NOMO-1 treated with dmso at 0.1 percent for 144 hours (cell line): ENCODE data around the gene SUMF1.

Experiments
- DNase-seq: peaks from one replicate; lab custom pipeline; 2025; ENCODE audit not compliant: unreplicated experiment; lab: John Stamatoyannopoulos, UW

SUMF1 gene

DNA sequence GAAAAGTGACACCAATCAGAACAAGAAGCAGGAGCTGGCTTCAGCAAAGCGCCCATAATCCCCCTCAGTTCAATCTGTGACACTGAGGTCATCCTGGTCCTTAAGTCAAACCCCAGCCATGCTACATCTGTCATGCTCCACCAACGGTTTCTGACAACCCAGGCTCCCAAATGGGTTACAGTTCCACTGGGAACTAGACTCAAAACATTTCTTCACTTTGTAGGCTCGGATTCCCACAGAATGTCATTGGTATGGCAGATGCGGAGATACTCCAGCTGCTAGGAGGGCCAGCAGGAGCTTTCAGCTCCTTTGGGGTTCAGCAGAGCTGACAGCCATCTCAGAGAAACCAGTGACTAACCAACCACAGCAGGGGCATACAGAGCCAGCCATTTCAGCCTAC, 48.9 kb downstream of the SUMF1 start:
- DNase-seq = no peak

DNA sequence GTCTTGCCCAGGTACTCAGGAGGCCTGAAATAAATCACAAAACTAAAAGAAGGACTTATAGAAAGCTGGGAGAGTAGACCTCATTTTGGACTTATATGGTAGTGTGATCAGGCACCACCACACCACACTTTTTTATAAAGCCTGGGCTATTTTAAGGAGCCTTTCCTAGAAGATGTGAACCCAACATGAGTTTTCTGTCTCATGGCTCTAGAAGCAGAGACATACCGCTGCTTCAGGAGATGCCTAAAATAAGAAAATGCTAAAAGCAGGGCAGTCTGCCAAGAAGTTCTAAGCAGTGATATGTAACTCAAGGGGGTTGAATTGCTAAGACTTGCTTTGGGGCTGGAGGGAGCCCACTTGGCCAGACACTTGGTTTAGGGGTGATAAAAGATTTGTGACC, 49.6 kb downstream of the SUMF1 start:
- no peak for DNase-seq

DNA sequence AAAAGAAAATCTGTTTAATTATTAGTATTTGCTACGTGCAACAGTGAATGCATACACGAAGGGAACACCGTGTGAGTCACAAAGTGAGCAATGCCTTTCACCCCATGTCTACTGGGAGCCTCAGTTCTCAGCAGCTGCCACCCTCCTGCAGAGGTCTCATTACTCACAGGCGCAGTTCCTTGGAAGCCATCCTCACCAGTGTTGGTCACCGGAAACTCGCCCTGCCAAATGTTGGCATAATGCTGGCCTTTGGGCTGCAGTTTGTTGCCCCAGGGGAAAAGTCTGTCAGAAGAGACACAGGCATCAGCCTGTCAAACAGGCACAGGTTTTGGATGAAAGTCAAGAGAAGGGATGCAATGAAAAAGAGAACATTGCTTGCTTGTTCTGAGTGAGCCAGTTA, 50.1 kb downstream of the SUMF1 start:
- no peak for DNase-seq

DNA sequence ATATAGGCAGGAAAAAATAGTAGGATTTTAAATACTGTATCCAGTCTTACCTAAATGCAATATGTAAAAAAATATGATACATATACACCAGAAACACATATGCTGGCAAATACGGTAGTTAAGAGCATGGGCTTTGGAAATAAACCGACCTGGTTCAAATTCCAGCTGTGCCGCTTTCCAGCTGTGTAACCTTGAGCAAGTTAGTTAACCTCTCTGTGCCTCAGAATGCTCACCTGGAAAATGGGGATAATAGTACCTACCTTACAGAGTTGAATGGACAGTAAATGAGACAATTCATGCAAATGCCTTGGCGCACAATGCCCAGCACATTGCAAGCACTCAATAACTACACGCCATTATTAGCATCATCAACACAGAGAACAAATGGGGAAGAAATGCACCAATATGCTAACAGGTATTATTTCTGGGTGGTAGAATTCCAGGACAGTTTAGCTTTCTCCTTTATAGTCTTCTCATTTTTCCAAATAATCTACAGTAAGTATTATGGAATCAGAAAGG, 50.6 kb downstream of the SUMF1 start:
- DNase-seq = no peak

DNA sequence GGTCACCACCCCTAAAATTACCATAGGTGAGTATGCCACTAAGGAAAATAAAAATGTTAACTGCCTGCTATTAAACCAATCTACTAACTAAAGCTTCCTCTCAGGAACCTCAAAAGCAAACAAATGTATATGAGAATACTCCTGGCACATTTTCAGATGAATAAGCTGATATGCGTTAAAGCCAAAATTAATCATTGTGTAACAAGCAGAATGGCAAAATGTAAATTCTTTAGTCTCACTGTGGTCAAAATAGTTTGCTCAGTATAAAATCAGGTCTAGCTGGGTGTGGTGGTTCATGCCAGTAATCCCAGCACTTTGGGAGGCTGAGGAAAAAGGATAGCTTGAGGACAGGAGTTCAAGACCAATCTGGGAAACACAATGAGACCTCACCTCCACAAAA, 53.6 kb downstream of the SUMF1 start:
- no peak for DNase-seq

DNA sequence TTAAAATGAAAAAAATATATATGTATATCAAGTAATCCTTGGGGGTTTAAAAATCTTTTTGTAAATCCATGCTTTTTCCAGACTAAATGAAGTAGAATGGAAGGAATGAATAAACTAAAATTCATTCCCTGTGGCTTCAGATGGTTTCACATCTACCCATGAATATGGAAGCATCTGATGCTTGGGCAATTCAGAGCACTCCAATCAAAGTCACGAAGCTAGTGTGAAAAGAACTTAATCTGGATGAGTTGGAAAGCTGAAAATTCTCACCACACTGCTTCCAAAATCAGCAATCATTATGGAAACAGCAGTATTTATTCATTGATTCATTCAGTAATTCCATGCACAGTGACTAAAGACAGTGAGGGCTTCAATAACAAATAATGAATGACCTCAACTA, 55.2 kb downstream of the SUMF1 start:
- no peak for DNase-seq

DNA sequence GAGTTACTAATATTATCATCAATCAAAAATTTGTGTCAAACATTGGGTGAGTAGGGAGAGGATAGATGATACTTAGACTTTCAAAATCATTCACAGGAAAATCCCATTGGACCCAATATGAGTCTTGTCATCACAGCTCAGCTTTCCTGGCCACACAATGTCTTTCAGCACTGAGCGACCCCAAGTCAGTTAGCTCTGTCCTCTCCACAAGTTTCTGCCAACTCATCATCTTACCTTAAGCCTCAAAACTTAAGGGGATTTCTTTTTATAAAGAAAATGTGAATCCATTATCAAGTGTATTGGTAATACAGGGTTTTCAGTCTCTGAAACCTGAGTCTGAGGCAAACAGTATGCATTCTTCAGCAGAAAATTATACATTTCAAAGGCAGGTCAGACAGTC, 55.8 kb downstream of the SUMF1 start:
- no peak for DNase-seq

DNA sequence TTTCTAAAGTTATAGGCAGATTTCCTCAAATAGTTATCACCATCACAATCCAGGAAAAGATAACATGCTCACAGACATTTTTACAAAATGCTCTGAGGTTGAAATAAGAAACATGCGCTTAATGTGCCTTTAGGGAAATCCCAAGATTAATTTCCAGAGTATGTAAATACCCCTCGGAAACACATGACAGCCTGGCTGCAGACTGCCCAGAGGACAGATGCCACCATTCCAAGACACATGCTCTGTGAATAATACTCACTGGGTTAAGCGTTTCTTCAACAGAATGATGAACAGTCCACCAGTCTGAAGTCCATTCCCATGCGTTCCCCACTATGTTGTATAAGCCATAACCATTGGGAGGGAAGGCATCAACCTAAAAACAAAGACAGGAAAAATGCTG, 56.5 kb downstream of the SUMF1 start:
- no peak for DNase-seq

DNA sequence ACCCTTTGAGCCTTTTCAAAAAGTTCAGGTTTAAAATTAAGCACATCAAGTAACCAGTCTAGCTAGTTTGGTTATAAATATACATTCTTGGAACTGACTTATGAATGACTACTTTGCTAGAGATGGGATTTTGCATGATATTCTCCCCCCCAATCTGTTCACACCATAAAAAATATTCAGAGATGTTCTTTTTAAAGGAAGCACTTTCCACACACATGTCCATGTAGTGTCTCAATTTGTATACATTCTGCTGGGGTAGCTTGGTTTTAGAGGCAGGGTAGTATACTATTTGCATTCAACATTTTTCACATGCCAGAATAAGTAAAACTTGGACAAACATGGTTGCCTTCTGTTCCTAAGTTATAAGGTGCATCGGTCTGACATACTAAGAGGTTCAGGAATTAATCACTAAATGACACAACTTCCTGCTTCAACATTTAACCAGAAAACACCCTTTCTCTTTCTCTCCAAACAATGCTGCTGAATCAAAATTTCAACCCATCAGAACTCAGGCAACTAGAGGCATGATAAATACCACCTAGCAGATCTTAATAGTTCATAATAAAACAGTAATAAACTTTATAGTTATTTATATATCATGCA, 57.0 kb downstream of the SUMF1 start:
- no peak for DNase-seq

DNA sequence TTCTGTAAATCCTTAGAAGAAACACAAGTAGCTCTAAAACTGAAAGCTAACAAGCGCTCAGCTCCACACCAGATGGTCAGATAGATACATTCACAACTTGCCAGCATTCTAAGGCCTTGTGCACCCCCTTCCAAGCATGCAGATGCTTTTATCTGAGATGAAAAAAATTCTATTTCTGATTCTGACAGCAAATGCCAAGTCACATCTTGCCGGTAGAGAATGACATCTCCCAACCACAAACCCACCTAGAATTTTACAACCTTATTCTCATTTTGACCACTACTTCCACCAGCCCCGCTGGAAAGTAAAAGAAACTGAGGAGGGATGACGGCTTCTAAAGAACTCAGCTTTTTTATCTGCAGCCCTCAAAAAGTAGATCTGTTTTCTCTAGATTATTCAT, 57.7 kb downstream of the SUMF1 start:
- DNase-seq = no peak

DNA sequence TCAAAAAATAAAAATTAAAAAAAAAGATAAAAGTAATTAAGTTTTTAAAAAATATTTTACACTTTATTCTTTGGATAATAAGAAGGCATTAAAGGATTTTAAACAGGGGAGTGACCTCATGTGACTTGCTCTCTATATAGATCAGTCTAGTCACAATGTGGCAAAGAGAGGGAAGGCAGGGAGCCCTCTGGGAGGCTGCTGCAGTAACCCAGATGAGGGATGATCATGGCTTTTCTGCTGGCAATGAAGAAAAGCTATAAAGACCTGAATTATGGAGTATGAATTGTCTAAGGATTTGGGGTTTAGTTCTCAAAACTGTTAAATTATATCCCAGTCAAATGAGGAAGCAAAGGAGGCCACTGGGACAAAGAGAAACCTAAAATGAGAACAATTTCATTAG, 58.1 kb downstream of the SUMF1 start:
- no peak for DNase-seq

DNA sequence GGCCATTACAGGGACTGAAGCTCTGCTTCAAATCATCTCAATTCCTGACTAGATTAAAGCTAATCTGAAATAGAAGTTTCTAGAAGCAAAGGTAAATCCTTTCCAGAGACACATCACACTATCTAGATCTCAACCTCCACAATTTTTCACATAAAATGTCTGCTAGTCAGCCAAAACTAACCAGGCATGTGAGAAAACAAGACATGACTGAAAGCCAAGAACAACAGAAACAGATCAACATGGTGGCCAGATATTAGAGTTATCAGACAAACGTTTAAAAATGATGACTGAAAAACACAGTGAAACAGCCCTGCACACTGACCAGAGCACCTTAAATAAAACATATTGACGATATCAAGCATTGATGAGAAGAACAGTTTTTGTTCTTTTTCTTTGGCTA, 59.1 kb downstream of the SUMF1 start:
- DNase-seq = no peak

DNA sequence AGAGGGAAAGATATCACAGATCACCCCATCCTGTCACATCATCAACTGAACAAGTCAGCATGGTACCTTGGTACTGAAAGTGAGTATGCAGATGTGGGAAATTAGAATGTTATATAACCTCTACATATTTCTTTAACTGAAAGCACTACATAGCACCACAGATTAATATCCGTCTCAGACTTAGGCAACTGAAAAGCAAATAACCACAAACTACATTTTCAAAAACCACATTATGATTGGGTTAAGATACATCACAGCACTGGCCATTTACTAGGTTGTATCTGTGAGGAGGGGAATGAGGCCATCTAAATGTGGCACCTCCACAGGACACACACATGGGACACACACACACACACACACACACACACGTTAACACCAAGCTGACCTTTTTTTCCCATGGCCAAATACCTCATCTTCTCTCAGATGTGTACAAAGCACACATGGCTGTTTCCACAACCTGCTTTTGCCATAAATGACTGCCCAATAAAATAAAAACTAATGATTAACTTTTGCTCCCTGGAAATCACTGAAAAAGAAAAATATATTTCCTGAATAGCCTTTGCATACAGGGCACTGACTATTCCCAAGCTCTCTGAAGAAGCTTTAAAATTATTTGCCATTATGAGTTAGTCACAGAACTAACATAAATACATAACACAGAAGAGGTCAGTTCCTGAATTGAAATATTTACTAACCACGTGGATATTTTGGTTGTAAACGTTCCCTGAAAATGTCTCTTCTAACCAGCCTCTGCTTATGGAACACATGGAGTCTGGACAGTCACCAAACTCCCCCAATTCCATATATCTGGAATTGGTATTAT, 60.1 kb downstream of the SUMF1 start:
- no peak for DNase-seq

DNA sequence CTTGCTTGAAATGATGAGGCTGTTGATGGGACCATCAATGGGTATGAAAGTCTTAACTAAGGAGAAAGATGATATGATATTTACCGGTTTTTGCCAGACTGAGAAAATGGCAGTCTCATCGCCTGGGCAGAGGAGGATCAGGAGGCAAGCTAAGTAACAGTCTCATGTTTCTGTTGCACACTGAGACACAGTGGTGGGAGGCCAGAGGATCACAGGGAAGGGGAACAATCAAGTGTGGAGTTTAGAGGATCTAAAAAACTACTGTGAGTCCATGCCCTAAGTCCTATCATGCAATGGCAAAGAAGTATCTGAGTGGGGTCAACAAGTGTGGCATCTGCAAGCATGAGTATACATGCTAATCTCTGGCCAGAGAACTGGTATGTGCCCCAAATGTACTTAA, 62.2 kb downstream of the SUMF1 start:
- no peak for DNase-seq

DNA sequence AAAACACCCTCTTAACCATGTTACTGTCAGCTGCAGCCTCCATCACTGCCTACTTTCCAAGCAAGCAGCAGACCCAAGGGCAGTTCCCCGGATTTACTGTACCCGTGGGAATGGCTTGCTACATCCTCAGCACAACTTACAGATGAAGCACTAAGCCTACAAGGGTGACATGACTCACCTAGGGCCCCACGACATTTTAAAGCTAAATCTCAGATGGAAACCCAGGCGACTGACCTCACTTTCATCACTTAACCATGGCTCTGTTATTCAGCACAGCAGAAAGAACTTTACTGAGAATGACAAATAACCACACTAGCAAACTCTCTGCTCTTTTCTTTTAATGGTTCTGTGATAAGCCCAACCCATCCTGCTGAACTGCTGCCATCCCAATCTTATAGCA, 65.6 kb downstream of the SUMF1 start:
- no peak for DNase-seq

DNA sequence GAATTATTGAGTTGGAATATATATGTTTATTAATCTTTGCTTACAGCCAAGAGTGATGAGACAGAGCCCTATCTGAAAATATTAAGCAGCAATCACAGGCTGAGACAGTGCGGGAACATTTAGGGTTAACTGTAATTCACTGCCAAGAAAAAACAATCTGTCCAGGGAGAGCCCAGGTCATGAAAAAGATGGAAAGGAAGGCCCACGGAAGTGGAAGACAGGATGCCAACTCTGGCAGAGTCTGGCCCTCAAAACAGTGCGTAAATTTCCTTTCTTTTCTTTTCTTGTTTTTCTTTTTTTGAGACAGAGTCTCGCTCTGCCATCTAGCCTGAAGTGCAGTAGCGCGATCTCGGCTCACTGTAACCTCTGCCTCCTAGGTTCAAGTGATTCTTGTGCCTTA, 67.6 kb downstream of the SUMF1 start:
- DNase-seq = no peak

DNA sequence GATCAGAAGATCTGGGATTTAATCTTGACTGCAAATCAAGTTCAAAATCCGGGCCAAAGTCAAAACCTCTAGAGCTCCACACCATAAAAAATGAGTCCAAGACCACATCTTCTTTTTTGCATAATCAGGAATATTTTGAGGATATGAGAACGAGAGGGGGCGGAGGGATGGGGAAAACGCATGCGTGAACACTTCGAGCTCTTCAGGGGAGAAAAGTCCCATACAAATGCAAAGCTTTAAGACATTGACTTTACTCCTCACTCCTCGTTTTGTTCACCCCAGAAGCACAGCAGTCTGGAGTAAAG, 68.2 kb downstream of the SUMF1 start:
- DNase-seq = no peak

DNA sequence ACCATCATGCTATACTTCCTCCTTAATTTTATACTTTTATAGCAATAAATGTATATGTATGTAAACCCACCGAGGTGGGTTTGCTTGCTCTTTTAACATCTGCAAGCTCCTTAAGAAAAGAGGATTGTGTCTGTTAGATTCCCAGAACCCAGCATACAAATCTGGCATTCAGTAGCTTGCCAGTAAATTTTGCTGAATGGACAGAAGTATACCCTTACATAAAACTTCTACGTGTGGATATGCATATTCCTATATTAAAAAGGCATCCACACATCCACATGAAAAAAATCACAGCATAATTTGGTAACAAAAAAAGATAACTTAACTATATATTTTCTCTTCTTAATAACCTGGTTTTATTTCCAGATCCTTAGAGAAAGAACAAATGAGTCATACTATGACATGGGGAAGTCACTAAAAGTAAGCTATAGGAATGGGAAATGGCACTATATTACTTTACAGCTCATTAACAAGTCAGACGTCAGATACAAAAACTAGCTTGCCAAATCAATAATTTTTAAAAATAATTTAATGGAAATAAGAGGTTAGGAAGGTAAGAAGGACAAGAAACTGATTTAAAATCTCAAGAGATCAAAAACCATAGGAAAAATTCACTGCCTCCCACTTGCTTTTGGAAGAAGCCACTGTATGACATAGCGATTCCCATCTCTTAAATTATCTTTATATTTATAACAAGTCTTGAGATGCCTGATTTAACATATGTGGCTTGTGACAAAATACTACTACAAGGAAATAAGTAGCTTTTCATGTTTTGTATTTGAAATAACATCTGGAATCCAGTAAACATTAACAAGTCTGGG, 68.7 kb downstream of the SUMF1 start:
- no peak for DNase-seq

DNA sequence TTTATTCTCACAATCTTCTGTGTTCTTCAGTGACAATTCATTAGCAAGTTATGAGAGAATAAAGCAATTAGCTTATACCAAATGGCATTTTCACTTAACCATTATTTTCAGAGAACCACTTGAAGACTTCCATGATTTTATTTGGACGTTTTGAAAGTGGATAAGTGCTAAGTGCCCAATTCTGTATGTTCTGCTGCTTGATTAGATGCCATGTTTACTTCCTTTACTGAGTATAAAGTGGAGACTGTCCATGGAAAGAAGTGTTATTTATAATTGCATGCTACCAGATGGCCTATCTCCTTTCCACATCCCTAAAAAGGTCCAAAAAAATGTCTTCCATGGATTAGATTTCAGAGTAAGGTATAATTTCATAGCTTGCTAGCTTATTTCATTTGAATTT, 69.6 kb downstream of the SUMF1 start:
- DNase-seq = no peak

DNA sequence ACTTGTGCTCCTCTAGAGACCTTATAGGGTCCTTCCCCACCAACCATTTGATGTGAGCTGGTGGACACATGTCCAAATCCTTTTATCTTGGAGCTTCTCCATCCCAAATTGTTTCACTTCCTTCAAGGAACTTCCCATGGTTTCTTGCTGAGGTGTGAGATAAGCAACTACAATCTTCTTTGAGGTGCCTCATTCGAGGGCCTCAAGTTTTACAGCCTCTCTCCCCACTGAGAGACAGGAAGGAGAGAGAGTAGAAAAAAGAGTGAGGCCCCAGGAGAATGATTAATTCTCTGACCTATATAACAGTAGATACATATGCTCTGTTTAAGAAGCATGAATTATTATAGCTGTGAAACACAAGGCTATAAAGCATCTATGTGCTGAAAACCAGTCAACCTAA, 70.5 kb downstream of the SUMF1 start:
- no peak for DNase-seq

DNA sequence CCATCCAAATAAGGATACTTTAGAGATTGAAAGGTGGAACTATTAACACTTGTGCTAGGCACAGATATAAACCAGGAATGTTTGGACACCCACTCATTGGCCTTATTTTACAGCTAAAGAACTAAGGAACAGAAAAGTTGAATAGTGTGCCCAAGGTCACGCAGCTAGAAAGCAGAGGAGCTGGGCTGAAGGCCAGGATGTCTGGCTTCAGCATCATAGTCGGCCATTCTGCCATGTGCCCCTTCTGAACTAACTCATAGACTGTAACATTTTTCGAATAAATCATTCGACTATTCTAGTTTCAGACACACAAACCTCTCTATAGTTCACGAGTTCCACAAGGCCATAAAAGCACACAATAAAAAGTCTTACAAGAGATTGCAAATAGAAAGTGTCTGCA, 71.1 kb downstream of the SUMF1 start:
- no peak for DNase-seq

DNA sequence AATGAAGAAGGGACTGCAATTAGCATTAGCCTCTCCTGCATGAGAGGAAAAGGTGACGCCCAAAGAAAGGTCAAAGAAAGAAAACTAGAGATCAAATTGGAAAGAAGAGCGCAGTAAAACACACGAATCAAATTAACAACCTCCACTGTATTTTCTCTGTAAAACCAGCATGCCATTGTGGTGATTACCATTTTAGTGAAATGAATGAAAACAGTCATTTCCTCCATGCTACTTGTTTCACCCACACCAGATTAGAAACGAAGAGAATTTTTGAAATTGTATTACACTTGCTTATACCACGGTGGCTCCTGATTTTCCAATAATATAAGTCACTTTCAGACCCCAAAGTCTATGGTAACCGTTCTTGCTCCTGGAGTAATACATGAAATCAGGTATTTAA, 71.6 kb downstream of the SUMF1 start:
- no peak for DNase-seq
